HG03521 (cell line): ENCODE measurements around the gene LMOD3.
A peak's percentile ranks its signal among the peaks of the same experiment; 100 is the strongest.

Source experiments
- ATAC-seq: cut with Tn5 transposase; IDR thresholded peaks from one replicate; pipeline ENCODE4 v1.9.1; 2021; ENCODE audit warnings: mild to moderate bottlenecking, moderate library complexity; ENCODE audit not compliant: unreplicated experiment

LMOD3 gene

DNA sequence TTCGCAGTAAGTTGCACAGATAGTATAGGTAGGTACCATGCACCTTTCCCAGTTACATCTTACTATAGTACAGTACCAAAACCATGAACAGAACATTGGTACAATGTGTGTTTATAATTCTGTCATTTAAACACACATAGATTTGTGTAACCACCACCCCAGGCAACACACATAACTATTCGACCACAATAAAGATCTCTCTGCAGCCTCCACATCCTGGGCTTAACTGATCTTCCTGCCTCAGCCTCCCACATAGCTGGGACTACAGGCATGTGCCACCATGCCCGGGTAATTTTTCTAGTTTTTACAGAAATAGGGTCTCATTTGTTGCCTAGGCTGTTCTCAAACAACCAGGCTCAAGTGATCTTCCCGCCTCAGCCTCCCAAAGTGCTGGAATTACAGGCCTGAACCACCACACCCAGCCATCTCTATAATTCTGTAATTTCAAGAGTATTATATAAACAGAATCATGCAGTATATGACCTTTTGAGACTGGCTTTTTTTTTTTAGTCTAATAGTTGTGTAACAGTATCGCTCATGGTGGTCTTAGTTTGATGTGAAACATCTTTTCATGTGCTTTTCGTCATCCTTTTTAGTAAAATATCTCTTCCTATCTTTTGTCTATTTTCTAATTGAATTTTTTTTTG is 57.0 kb downstream of the LMOD3 start:
- ATAC-seq: no peak

DNA sequence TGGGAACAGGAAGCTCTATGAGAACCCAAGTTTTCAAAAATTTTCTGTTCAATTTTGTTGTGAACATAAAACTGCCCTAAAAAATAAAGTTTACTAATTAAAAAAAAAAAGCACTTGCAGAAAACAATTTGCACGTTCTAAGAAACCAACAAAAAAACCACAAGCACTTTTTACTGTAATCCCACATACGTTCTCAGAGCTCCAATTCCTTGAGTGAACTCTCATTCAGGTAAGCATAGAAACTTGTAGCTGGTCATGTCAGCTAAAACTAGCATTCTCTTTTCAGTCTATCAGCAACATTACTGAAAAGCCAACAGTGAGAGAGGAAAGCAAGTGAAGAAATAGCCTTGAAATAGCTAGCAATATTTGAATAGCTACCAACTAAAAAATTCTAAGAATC is 58.8 kb downstream of the LMOD3 start:
- no peak for ATAC-seq

DNA sequence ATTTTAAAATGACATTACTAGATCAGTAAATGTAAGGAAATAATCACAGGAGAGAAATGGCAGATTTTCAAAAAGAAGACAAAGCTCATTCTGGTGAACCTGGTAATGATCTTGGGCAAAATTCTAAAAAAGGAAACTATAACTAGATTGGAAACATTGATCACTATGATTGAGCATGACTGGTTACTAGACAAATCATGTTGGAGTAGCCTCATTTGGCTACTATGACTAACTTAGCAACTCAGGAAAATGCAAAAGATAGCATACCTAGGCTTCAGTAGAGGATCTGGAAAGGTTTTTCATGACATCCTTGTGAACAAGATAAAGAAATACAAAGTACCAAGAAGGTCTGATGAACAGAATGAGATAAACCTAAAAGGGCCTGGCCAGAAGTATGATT is 62.7 kb downstream of the LMOD3 start:
- ATAC-seq: no peak

DNA sequence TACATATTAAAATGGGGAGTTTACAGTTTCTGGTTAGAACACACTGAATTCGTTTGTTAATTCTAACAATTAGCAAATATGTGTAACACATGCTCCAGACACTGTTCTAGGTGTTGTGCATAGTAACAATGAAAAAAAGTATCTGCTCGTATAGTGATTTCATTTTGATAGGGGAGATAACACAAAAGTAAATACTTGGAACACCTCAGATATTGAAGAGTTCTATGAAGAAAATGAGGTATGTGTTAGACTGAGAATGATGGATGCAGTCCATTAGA is 63.5 kb downstream of the LMOD3 start:
- no peak for ATAC-seq

DNA sequence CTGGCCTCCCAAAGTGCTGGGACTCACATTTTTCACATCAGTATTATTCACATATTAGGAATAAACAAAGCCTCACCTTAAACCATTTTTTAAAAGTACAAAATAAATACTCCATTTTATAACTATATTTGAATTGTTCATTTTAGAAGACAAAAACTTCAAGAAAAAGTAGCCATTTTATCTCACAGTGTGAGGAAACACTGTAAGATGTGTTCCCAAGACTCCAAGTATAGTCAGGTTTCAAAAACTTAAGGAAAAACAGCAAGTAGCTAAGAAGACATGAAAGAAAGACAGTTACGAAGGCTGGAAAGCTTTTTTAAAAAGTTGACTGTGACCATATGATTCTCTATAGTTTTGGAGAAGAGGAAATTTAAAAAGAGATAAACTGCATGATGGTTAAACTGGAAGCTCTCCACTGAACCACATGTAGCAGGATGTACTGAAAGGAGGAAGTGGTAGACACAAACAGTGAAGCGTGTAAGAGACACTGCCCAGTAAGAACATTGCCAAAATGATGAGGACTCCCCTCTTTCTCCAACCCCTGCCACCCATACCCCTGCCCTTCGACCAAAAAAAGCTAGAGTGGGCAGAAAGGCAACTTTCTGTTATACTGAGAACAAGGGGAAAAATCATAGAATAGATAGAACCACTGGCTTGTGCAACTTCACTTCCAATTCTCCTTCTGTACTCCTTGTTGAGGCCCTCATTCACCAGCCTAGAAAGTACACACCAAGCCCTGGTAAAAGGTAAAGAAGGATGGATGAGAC is 64.0 kb downstream of the LMOD3 start:
- peak; percentile 90 for ATAC-seq
